DMS79 treated with DMSO at 0.1 percent for 48 hours (cell line): Measurements from ENCODE around the gene MMP10.

ENCODE experiments used
- DNase-seq: peaks from one replicate; lab custom pipeline; 2025; lab: John Stamatoyannopoulos, UW

The MMP10 gene

DNA sequence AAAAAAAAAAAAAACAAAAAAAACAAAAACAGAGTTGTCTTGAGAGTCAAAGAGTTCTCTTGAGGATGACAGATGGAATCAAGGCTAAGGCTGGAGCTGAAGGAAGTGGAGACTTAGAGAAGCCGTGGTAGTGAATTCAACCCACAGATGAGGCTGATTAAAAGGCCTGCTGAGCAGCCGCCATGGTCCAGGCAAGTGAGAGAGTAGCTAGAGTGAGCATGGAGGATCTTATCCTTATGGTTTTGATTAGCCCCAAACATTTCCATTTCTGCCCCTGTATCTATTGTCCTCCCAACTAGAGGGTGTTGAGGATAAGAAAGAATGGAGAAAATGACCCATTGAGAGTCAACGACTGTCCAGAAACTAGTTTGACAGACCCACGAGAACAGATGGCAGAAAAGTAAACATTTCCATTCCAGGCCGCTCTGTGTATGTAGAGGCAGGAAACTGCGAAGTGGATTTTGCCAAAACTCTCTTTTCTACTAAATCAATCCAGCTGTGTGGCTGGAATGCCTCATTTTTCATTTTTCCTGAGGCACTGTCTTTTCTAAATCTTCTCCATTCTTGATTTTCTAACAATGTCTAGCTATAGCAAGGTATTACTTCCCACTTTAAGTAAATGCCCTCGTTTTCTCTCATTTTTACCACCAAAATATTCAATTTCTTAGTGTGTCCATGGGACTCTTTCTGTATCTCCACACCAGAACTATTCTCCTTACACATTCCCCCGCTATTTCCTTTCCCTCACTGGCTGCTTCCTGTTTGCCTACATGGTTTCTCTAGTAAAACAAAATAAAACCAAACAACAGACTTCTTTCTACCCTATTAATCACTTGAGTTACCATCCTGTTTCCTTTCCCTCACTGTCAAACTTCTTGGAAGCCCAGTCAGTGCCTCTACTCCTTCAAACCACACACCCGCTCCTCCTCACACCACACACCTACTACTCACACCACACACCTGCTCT, 50.3 kb downstream of the MMP10 start:
- no peak for DNase-seq

DNA sequence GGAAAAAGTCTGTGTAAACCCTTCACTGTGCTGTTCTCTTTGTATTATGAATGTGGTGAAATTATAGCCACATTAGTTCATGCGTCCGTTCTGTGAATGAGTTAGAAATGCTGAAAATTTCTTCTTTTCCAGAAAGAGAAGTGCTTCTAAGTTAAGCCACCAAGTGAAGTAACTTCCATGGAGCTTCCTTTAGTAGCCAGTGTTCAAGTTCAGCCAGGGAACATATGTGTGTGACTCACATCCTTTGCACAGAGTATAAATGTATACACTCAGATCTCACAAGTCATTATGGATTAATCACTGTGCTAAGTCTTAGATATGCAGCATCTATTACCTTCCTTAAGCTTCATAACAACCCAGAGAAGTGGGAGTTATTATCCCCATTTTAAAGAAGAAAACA, 52.5 kb downstream of the MMP10 start:
- DNase-seq: no peak

- DNase-seq: no peak
These were observed 55.4 kb downstream of the MMP10 start, which contains the start of gene MMP8 for GRCh38 chr11:102724904-102725500. MMP8 (minus strand) TSS chr11:102724954; CDS start chr11:102724855, 99 bp downstream.

DNA sequence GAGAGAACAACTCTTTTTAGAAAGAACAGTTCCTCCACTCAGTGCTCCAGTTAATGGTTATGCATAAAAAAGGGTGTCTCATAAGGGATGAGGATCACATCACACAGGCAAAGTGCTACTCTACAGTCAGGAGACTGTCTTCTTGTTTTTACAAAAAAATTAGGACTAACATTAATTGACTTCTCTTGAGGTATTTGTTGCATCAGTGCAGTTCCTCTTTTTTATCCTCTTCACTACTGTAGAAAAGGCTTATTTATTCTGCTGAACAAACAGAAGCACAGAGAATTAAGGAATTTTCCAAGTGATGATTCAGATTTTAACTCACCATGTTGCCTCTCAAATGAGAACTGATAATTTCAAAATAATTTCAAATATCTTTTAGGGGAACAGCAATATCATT, 57.6 kb downstream of the MMP10 start:
- DNase-seq: no peak
